K562 (cell line): ENCODE data around the gene GAS2L2. TPM values are rescaled to one million over a fixed set of nuclear protein-coding genes. Genes with fewer than 3 reads are reported as not detected.

Source experiments
- CBFA2T3 ChIP-seq: fragments of 450-650 bp; IDR thresholded peaks from 2 replicates; pipeline ENCODE4 v1.6.1; 2017
- CCNT2 ChIP-seq: IDR thresholded peaks from 2 replicates; pipeline ENCODE4 v1.6.1; 2011; ENCODE audit warnings: borderline replicate concordance, low read depth, mild to moderate bottlenecking, moderate library complexity, mixed read lengths, low read length; ENCODE audit not compliant: insufficient read length; ENCODE audit errors: extremely low read depth
- CTCF ChIP-seq, 3 experiments: IDR thresholded peaks in 2 of 3; conservative IDR thresholded peaks in 1 of 3; 2 replicates each; pipeline ENCODE4 v1.5.1; 2011 to 2012; ENCODE audit warnings: low read length in 3 of 3, mild to moderate bottlenecking in 3 of 3, control low read depth in 2 of 3, improper control_type of control experiment in 1 of 3, inconsistent platforms in 1 of 3, low read depth in 1 of 3, mixed read lengths in 1 of 3, moderate library complexity in 1 of 3; ENCODE audit not compliant: insufficient read depth in 2 of 3
- DIDO1 ChIP-seq: fragments of 450-650 bp; IDR thresholded peaks from 2 replicates; pipeline ENCODE4 v1.6.1; 2016; ENCODE audit warnings: low read depth, missing biosample characterization, missing genetic modification characterization
- ESRRA ChIP-seq: fragments of 450-650 bp; IDR thresholded peaks from 2 replicates; pipeline ENCODE4 v1.6.1; 2014; ENCODE audit warnings: low read depth, mild to moderate bottlenecking, moderate library complexity, borderline replicate concordance
- HMG20A ChIP-seq: fragments of 450-650 bp; formaldehyde crosslinking; conservative IDR thresholded peaks from 2 replicates; pipeline ENCODE4 v1.4.0; 2020; ENCODE audit warnings: mild to moderate bottlenecking, mixed read lengths
- HOMEZ ChIP-seq: fragments of 250-450 bp; sonication (Bioruptor Pico); IDR thresholded peaks from 2 replicates; pipeline ENCODE4 v1.4.0; 2020; ENCODE audit warnings: mild to moderate bottlenecking, moderate library complexity
- IFI16 ChIP-seq: fragments of 250-450 bp; sonication (Bioruptor Pico); IDR thresholded peaks from 2 replicates; pipeline ENCODE4 v2.1.2; 2022; ENCODE audit warnings: mild to moderate bottlenecking, inconsistent platforms
- JUND ChIP-seq, 2 experiments: IDR thresholded peaks; 2 replicates in 1 of 2; 3 replicates in 1 of 2; pipeline ENCODE4 v1.6.1; 2011; ENCODE audit warnings: borderline replicate concordance in 2 of 2, low read depth in 2 of 2, low read length in 2 of 2, improper control_type of control experiment in 1 of 2, missing biosample characterization in 1 of 2, missing genetic modification characterization in 1 of 2, missing genetic modification reagents in 1 of 2
- L3MBTL2 ChIP-seq: fragments of 450-650 bp; IDR thresholded peaks from 2 replicates; pipeline ENCODE4 v1.6.1; 2016; ENCODE audit warnings: mild to moderate bottlenecking, moderate library complexity
- MAZ ChIP-seq, 2 experiments: fragments of 450-650 bp in 1 of 2; sonication (generic) in 1 of 2; formaldehyde crosslinking; IDR thresholded peaks in 1 of 2; conservative IDR thresholded peaks in 1 of 2; 2 replicates each; pipeline versions ENCODE4 v1.4.0 to v1.5.0; 2020; ENCODE audit warnings: mild to moderate bottlenecking in 1 of 2, missing genetic modification reagents in 1 of 2
- NCOA2 ChIP-seq, 2 experiments: fragments of 450-650 bp; IDR thresholded peaks; 2 replicates each; pipeline ENCODE4 v1.6.1; 2018; ENCODE audit warnings: mild to moderate bottlenecking in 2 of 2, moderate library complexity in 1 of 2; ENCODE audit not compliant: partially characterized antibody in 2 of 2
- NCOA6 ChIP-seq: fragments of 450-650 bp; IDR thresholded peaks from 2 replicates; pipeline ENCODE4 v1.6.1; 2017; ENCODE audit warnings: mild to moderate bottlenecking
- PHF21A ChIP-seq: fragments of 450-650 bp; IDR thresholded peaks from 2 replicates; pipeline ENCODE4 v1.6.1; 2017; ENCODE audit warnings: low read depth, borderline replicate concordance
- RBBP5 ChIP-seq: fragments of 200-600 bp; sonication (generic); IDR thresholded peaks from 2 replicates; pipeline ENCODE4 v1.6.1; 2012; ENCODE audit warnings: borderline replicate concordance, mild to moderate bottlenecking, low read length, control low read depth, inconsistent platforms; ENCODE audit not compliant: insufficient read depth, poor library complexity, severe bottlenecking
- SMARCA4 ChIP-seq: fragments of 450-650 bp; IDR thresholded peaks from 2 replicates; pipeline ENCODE4 v1.6.1; 2016
- SNIP1 ChIP-seq: fragments of 450-650 bp; IDR thresholded peaks from 2 replicates; pipeline ENCODE4 v1.7.1; 2017; ENCODE audit warnings: low read depth, mild to moderate bottlenecking
- ZNF24 ChIP-seq: fragments of 450-650 bp; IDR thresholded peaks from 2 replicates; pipeline ENCODE4 v1.6.1; 2016
- polyA plus RNA-seq, 8 experiments: library from polyadenylated mRNA; depleted of rRNA in 4 of 8; stranded (reverse) in 5 of 8; unstranded in 3 of 8; fragments of >200 nt; fragmentation: Nextera tagmentation in 2 of 8; fragmentation: Illumina TruSeq in 1 of 8; extraction: Ambion mirVana in 2 of 8; extraction: Trizol in 1 of 8; gene quantifications; 2 replicates each; pipeline versions ENCODE4 v1.2.1 to v1.2.3, GENCODE V29; 2011 to 2014; ENCODE audit warnings: inconsistent platforms in 1 of 8, missing spikeins in 1 of 8
- total RNA-seq, 7 experiments: library from RNA; depleted of rRNA in 6 of 7; stranded (reverse); fragments of >200 nt in 6 of 7; fragmentation: Illumina TruSeq in 2 of 7; extraction: Trizol in 2 of 7; gene quantifications; 2 replicates each; pipeline versions ENCODE4 v1.2.1 to v1.2.3, GENCODE V29; 2011 to 2021; ENCODE audit warnings: low replicate concordance in 1 of 7
- TF ChIP-seq, protein P1 (sequence below): fragments of 250-450 bp; sonication (Bioruptor Pico); IDR thresholded peaks from 2 replicates; pipeline ENCODE4 v1.5.0; 2021; ENCODE audit warnings: mild to moderate bottlenecking, borderline replicate concordance
- TF ChIP-seq, protein P2 (sequence below), 2 experiments: fragments of 250-450 bp in 1 of 2; fragments of 450-650 bp in 1 of 2; sonication (Bioruptor Pico) in 1 of 2; IDR thresholded peaks; 2 replicates each; pipeline versions ENCODE4 v1.6.1 to v1.8.0; 2016 to 2021; ENCODE audit warnings: mild to moderate bottlenecking in 2 of 2, moderate library complexity in 2 of 2, missing compliant biosample characterization in 1 of 2, missing genetic modification characterization in 1 of 2

GAS2L2 gene
- total and polyA plus RNA-seq, 9 of the 15 experiments (the other 6 are each of a cell fraction or from before 2014, with no cell fraction given), result not detected

- TF ChIP-seq SNIP1 (no peak), IFI16 (CRISPR knock-in tag) (no peak), MAZ (CRISPR knock-in tag; conservative IDR thresholded peaks at IDR 0.05 in 1 of 2, IDR thresholded peaks at IDR 0.05 in 1 of 2) (peak; percentile 67 to 85), SMARCA4 (no peak), HMG20A (CRISPR knock-in tag) (no peak), CCNT2 (peak; percentile 57), NCOA6 (peak; percentile 85), CTCF (IDR thresholded peaks at IDR 0.05 in 2 of 3, conservative IDR thresholded peaks at IDR 0.05 in 1 of 3; ENCODE audit: insufficient read depth in 2 of 3, low read depth in 1 of 3, low read length in 3 of 3) (peak; percentile 87 to 99 (median 97)), JUND (IDR thresholded peaks at IDR 0.05; ENCODE audit: borderline replicate concordance, low read depth, low read length) (peak; percentile 43; the same call in 1 of the 2 replicates), JUND (tag; IDR thresholded peaks at IDR 0.05; ENCODE audit: borderline replicate concordance, low read depth, low read length) (no peak; the same call in 2 of the 3 replicates), PHF21A (0 out of 2 replicates have a peak, but pooled peaks have one; percentile 51), NCOA2 (IDR thresholded peaks at IDR 0.05; ENCODE audit: partially characterized antibody in 2 of 2) (no peak), L3MBTL2 (peak; percentile 97), HOMEZ (CRISPR knock-in tag) (no peak), ESRRA (peak; percentile 63), DIDO1 (no peak), RBBP5 (peak; percentile 32), ZNF24 (peak; percentile 70; the same call in 1 of the 2 replicates), CBFA2T3 (no peak)
- TF ChIP-seq, protein P1, sequence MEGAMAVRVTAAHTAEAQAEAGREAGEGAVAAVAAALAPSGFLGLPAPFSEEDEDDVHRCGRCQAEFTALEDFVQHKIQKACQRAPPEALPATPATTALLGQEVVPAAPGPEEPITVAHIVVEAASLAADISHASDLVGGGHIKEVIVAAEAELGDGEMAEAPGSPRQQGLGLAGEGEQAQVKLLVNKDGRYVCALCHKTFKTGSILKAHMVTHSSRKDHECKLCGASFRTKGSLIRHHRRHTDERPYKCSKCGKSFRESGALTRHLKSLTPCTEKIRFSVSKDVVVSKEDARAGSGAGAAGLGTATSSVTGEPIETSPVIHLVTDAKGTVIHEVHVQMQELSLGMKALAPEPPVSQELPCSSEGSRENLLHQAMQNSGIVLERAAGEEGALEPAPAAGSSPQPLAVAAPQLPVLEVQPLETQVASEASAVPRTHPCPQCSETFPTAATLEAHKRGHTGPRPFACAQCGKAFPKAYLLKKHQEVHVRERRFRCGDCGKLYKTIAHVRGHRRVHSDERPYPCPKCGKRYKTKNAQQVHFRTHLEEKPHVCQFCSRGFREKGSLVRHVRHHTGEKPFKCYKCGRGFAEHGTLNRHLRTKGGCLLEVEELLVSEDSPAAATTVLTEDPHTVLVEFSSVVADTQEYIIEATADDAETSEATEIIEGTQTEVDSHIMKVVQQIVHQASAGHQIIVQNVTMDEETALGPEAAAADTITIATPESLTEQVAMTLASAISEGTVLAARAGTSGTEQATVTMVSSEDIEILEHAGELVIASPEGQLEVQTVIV, result no peak
- TF ChIP-seq, protein P2, sequence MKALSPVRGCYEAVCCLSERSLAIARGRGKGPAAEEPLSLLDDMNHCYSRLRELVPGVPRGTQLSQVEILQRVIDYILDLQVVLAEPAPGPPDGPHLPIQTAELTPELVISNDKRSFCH (CRISPR knock-in tag; IDR thresholded peaks at IDR 0.05), result no peak
- TF ChIP-seq, protein P2 (tag; IDR thresholded peaks at IDR 0.05), result 0 out of 2 replicates have a peak, but pooled peaks have one; percentile 54
Observed at GRCh38 chr17:35764123-35764991, 11.3 kb upstream of the GAS2L2 start (continued).
